ENCODE measurements around the gene ABCG1. TPM values are rescaled to one million over a fixed set of nuclear protein-coding genes. Genes with fewer than 3 reads are reported as not detected.

ABCG1 gene
- total and polyA plus RNA-seq, 2 experiments from 2014 or later = 1.3 to 4.4 TPM

- TF ChIP-seq, protein P1, sequence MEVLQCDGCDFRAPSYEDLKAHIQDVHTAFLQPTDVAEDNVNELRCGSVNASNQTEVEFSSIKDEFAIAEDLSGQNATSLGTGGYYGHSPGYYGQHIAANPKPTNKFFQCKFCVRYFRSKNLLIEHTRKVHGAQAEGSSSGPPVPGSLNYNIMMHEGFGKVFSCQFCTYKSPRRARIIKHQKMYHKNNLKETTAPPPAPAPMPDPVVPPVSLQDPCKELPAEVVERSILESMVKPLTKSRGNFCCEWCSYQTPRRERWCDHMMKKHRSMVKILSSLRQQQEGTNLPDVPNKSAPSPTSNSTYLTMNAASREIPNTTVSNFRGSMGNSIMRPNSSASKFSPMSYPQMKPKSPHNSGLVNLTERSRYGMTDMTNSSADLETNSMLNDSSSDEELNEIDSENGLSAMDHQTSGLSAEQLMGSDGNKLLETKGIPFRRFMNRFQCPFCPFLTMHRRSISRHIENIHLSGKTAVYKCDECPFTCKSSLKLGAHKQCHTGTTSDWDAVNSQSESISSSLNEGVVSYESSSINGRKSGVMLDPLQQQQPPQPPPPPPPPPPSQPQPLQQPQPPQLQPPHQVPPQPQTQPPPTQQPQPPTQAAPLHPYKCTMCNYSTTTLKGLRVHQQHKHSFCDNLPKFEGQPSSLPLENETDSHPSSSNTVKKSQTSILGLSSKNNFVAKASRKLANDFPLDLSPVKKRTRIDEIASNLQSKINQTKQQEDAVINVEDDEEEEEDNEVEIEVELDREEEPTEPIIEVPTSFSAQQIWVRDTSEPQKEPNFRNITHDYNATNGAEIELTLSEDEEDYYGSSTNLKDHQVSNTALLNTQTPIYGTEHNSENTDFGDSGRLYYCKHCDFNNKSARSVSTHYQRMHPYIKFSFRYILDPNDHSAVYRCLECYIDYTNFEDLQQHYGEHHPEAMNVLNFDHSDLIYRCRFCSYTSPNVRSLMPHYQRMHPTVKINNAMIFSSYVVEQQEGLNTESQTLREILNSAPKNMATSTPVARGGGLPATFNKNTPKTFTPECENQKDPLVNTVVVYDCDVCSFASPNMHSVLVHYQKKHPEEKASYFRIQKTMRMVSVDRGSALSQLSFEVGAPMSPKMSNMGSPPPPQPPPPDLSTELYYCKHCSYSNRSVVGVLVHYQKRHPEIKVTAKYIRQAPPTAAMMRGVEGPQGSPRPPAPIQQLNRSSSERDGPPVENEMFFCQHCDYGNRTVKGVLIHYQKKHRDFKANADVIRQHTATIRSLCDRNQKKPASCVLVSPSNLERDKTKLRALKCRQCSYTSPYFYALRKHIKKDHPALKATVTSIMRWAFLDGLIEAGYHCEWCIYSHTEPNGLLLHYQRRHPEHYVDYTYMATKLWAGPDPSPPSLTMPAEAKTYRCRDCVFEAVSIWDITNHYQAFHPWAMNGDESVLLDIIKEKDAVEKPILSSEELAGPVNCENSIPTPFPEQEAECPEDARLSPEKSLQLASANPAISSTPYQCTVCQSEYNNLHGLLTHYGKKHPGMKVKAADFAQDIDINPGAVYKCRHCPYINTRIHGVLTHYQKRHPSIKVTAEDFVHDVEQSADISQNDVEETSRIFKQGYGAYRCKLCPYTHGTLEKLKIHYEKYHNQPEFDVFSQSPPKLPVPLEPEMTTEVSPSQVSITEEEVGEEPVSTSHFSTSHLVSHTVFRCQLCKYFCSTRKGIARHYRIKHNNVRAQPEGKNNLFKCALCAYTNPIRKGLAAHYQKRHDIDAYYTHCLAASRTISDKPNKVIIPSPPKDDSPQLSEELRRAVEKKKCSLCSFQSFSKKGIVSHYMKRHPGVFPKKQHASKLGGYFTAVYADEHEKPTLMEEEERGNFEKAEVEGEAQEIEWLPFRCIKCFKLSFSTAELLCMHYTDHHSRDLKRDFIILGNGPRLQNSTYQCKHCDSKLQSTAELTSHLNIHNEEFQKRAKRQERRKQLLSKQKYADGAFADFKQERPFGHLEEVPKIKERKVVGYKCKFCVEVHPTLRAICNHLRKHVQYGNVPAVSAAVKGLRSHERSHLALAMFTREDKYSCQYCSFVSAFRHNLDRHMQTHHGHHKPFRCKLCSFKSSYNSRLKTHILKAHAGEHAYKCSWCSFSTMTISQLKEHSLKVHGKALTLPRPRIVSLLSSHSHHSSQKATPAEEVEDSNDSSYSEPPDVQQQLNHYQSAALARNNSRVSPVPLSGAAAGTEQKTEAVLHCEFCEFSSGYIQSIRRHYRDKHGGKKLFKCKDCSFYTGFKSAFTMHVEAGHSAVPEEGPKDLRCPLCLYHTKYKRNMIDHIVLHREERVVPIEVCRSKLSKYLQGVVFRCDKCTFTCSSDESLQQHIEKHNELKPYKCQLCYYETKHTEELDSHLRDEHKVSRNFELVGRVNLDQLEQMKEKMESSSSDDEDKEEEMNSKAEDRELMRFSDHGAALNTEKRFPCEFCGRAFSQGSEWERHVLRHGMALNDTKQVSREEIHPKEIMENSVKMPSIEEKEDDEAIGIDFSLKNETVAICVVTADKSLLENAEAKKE (CRISPR knock-in tag; IDR thresholded peaks at IDR 0.05) = no peak
These were observed 11.7 kb downstream of the ABCG1 start (continued) for GRCh38 chr21:42230636-42231035.

- Histone ChIP-seq H3K27ac (ENCODE audit: low read depth) (no peak overlapping the region), H3K4me3 (no peak overlapping the region), H3K9me2 (ENCODE audit: insufficient read depth) (no peaks in the 10 kb centered on the region; the same call in 1 of the 2 replicates), H3F3A (replicated peaks; ENCODE audit: low read depth) (0 out of 2 replicates have a peak, but pooled peaks cover 7% of the 10 kb centered on the region), H3K4me1 (ENCODE audit: insufficient read depth) (peaks cover 19% of the 10 kb centered on the region), H3K36me3 (ENCODE audit: insufficient read depth) (no peaks in the 10 kb centered on the region), H4K20me1 (replicated peaks; ENCODE audit: insufficient read depth) (0 out of 2 replicates have a peak, but pooled peaks cover 5% of the 10 kb centered on the region), H2AFZ (no peak overlapping the region), H3K79me2 (replicated peaks; ENCODE audit: insufficient read depth) (no peaks in the 10 kb centered on the region), H3K4me2 (no peak overlapping the region), H3K27me3 (ENCODE audit: insufficient read depth) (peaks cover 28% of the 10 kb centered on the region)
- H3K4me1 Mint-ChIP-seq = peaks cover 45% of the 10 kb centered on the region
- no peaks in the 10 kb centered on the region for H3K9me3 Mint-ChIP-seq
- DNase-seq (ENCODE audit: low spot score) (no peak), ATAC-seq (no peak)
- peaks cover 3% of the 10 kb centered on the region; the same call in 1 of the 3 replicates for H3K36me3 Mint-ChIP-seq (ENCODE audit: low read depth)
- H3K27ac Mint-ChIP-seq = no peak overlapping the region
- peaks cover 23% of the 10 kb centered on the region for H3K27me3 Mint-ChIP-seq (ENCODE audit: insufficient read depth, low read depth, poor library complexity)
- no peak overlapping the region for H3K4me3 Mint-ChIP-seq
- TF ChIP-seq NANOG (IDR thresholded peaks at IDR 0.05; ENCODE audit: borderline replicate concordance) (no peak), STAT1 (IDR thresholded peaks at IDR 0.05; ENCODE audit: unreplicated experiment) (no peak), CTCF (conservative IDR thresholded peaks at IDR 0.05; ENCODE audit: low read depth in 2 of 2) (no peak), JUNB (IDR thresholded peaks at IDR 0.05; ENCODE audit: unreplicated experiment) (no peak), ZNF114 (CRISPR knock-in tag; IDR thresholded peaks at IDR 0.05) (no peak), ZNF331 (CRISPR knock-in tag; IDR thresholded peaks at IDR 0.05; ENCODE audit: low read depth) (no peak)
- TF ChIP-seq, protein P1 (CRISPR knock-in tag; IDR thresholded peaks at IDR 0.05) = no peak
These were observed 12.8 kb downstream of the ABCG1 start for GRCh38 chr21:42231756-42232155.

All from GM23338 (cell line).